ENCODE results near the gene B4GALT1. TPM values are rescaled to one million over a fixed set of nuclear protein-coding genes. Genes with fewer than 3 reads are reported as not detected.

Gene B4GALT1
- total RNA-seq, 1 donor from 2014 or later, result 118 TPM

DNA sequence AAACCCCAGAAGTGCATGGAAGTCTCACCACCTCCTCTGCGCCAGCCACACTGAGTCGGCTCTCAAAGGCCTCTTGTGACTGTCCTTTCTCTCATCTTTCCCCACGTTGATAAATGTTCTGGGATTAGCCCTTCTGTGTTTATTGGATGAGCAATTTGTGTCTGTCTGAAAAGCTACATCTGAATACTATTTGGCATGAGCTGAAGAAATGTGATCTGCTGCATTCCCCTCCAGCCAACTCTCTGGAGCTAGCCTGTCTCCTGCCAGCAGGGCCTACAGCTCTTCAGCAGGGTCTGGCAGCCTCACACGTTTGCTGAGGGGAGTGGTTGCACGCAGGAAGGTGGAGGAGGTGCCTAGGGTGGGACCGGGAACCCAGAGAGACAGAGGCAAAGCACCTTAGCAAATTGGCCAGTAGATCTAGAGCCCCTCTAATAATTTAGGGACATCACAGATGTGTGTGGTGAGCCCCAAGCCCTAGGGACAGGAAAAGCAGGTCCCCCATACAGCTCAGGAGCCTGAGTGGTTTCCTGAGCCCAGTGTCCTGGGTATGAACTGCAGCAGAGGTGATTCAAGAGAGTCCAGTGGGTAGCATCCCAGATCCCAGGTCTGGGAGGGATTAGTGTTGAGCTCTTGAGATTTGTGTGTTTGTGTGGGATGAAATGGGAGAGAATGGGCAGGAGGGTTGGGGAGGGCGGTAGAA lies 20.5 kb upstream of the B4GALT1 start:
- CTCF ChIA-PET, result interaction anchor here (1.0 kb wide), 1 partner anchor 15 kb away, joined by 4 read pairs; no protein-coding TSS in a partner anchor

DNA sequence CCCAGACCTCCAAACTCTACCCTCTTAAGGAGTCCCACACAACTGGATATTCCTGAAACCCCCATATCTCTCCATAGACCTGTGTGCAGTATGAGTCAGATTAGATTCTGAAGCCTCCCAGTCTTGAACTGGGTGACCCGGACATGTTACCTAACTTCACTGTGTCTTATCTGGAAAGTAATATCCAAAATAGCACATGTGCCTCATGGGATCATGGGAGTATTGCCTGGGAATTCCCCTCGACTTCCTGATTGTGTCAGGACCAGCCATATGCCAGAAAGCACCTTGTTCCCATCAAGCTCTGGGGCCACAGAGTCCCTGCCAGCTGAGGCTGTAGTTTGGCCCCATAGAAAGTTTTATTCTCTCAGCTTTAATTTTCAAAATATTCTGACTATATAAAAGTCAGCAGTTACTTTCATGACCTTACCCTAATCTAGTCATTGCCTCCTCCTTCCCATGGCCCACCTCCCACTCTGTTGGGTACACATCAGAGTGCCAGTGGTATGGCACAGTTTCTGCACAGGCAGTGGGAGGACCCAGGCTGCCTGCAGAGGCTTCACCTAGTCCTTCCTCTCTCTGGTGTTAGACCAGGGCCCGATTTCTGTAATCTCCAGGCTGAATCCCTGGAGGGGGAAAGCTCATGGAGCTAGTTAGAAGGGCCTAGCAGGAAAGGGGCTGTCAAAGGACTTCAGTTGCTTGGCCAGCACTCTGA lies 19.5 kb upstream of the B4GALT1 start:
- H3K4me3 Mint-ChIP-seq, result no peak overlapping the region
- H3K27ac Mint-ChIP-seq, result no peak overlapping the region
- peaks cover 7% of the 10 kb centered on the region for H3K4me1 Mint-ChIP-seq
- H3K27me3 Mint-ChIP-seq, result peaks cover 3% of the 10 kb centered on the region
- DNase-seq, result no peak
- ATAC-seq (ENCODE audit: low read depth), result no peak
- ChIA-PET CTCF (interaction anchor here (1.0 kb wide), 1 partner anchor 16 kb away, joined by 4 read pairs; no protein-coding TSS in a partner anchor), POLR2A (interaction anchor here (1.1 kb wide), 1 partner anchor 18 kb away, joined by 3 read pairs; no protein-coding TSS in a partner anchor)
- intact Hi-C loops (cut with micrococcal nuclease), result loop anchor here (2.0 kb wide), 1 partner anchor 14 kb away; no protein-coding TSS in a partner anchor
- TF ChIP-seq, protein P1, sequence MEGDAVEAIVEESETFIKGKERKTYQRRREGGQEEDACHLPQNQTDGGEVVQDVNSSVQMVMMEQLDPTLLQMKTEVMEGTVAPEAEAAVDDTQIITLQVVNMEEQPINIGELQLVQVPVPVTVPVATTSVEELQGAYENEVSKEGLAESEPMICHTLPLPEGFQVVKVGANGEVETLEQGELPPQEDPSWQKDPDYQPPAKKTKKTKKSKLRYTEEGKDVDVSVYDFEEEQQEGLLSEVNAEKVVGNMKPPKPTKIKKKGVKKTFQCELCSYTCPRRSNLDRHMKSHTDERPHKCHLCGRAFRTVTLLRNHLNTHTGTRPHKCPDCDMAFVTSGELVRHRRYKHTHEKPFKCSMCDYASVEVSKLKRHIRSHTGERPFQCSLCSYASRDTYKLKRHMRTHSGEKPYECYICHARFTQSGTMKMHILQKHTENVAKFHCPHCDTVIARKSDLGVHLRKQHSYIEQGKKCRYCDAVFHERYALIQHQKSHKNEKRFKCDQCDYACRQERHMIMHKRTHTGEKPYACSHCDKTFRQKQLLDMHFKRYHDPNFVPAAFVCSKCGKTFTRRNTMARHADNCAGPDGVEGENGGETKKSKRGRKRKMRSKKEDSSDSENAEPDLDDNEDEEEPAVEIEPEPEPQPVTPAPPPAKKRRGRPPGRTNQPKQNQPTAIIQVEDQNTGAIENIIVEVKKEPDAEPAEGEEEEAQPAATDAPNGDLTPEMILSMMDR (IDR thresholded peaks at IDR 0.05), result no peak
- H3K9me3 Mint-ChIP-seq, result no peaks in the 10 kb centered on the region
- H3K36me3 Mint-ChIP-seq (ENCODE audit: low read depth), result no peaks in the 10 kb centered on the region

More for the DNA sequence above, 20.5 kb upstream of the B4GALT1 start:
- Mint-ChIP-seq H3K36me3 (ENCODE audit: low read depth) (no peaks in the 10 kb centered on the region), H3K4me3 (no peak overlapping the region), H3K4me1 (peaks cover 10% of the 10 kb centered on the region), H3K27ac (no peak overlapping the region), H3K27me3 (peaks cover 3% of the 10 kb centered on the region), H3K9me3 (no peaks in the 10 kb centered on the region)
- intact Hi-C loops (cut with micrococcal nuclease), result loop anchor here (2.0 kb wide), 1 partner anchor 13 kb away; no protein-coding TSS in a partner anchor
- DNase-seq, result no peak
- TF ChIP-seq, protein P1 (IDR thresholded peaks at IDR 0.05), result no peak
- no peak for ATAC-seq (ENCODE audit: low read depth)
- POLR2A ChIA-PET, result no interaction called here

DNA sequence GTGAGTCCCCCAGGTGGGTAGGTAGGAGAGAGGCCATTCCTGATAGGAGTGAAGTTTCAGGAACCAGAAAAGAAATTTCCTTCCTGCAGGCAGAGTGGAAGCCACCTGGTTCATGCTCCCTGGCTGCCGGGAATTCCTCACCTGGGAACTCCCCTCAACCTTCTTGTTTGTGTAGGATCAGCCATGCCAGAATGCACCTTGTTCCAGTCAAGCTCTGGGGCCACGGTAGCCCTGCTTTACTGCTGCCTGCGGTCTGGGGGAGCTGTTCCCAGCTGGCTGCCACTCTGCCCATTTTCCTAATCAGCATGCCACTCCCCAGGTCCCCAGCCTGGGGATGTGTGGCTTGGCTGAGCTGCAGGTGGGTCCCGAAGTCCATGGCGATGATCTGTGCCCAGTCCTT lies 18.7 kb upstream of the B4GALT1 start:
- ChIA-PET POLR2A (no interaction called here), CTCF (no interaction called here)
- Mint-ChIP-seq H3K4me3 (no peak overlapping the region), H3K36me3 (ENCODE audit: low read depth) (no peaks in the 10 kb centered on the region), H3K27ac (no peak overlapping the region), H3K4me1 (peaks cover 7% of the 10 kb centered on the region), H3K27me3 (peaks cover 3% of the 10 kb centered on the region), H3K9me3 (no peaks in the 10 kb centered on the region)
- TF ChIP-seq, protein P1 (IDR thresholded peaks at IDR 0.05), result no peak
- no peak for ATAC-seq (ENCODE audit: low read depth)
- no peak for DNase-seq
- intact Hi-C loops (cut with micrococcal nuclease), result loop anchor here (2.0 kb wide), 1 partner anchor 15 kb away; no protein-coding TSS in a partner anchor

DNA sequence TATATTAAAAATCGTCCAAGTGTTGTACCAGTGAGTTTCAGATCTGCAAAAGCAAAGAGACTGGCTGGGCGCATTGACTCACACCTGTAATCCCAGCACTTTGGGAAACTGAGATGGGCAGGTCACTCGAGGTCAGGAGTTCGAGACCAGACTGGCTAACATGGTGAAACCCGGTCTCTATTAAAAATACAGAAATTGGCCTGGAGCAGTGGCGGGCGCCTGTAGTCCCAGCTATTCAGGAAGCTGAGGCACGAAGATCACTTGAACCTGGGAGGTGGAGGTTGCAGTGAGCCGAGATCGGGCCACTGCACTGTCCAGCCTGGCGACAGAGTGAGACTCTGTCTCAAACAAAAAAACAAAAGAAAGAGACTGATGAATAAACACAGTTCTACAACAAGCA lies 18.3 kb upstream of the B4GALT1 start:
- CTCF ChIA-PET, result no interaction called here
- no peak overlapping the region for H3K4me3 Mint-ChIP-seq

More for the DNA sequence above, 18.3 kb upstream of the B4GALT1 start:
- Mint-ChIP-seq H3K27me3 (peaks cover 3% of the 10 kb centered on the region), H3K36me3 (ENCODE audit: low read depth) (no peaks in the 10 kb centered on the region), H3K4me1 (peaks cover 7% of the 10 kb centered on the region), H3K27ac (no peak overlapping the region), H3K9me3 (no peaks in the 10 kb centered on the region)
- no peak for DNase-seq
- POLR2A ChIA-PET, result interaction anchor here (1.6 kb wide), 1 partner anchor 18 kb away, joined by 5 read pairs; the partner anchor contains the start of gene B4GALT1
- TF ChIP-seq, protein P1 (IDR thresholded peaks at IDR 0.05), result no peak
- intact Hi-C loops (cut with micrococcal nuclease), result no loop called here
- no peak for ATAC-seq (ENCODE audit: low read depth)

All from activated B cell treated with CpG ODN at 0.5 μM for 24 hours (primary cell).